GM18517 (cell line): Measurements from ENCODE around the gene AURKB.
A peak's percentile ranks its signal among the peaks of the same experiment; 100 is the strongest.
"Not testable (repeated sequence)": the region's sequence is repeated elsewhere in the genome, so short reads cannot be mapped to it uniquely, and the experiment has no call there.

Experiments
- ATAC-seq: cut with Tn5 transposase; IDR thresholded peaks from one replicate; pipeline ENCODE4 v1.9.1; 2021; ENCODE audit warnings: mild to moderate bottlenecking, moderate library complexity; ENCODE audit not compliant: unreplicated experiment

The AURKB gene

DNA sequence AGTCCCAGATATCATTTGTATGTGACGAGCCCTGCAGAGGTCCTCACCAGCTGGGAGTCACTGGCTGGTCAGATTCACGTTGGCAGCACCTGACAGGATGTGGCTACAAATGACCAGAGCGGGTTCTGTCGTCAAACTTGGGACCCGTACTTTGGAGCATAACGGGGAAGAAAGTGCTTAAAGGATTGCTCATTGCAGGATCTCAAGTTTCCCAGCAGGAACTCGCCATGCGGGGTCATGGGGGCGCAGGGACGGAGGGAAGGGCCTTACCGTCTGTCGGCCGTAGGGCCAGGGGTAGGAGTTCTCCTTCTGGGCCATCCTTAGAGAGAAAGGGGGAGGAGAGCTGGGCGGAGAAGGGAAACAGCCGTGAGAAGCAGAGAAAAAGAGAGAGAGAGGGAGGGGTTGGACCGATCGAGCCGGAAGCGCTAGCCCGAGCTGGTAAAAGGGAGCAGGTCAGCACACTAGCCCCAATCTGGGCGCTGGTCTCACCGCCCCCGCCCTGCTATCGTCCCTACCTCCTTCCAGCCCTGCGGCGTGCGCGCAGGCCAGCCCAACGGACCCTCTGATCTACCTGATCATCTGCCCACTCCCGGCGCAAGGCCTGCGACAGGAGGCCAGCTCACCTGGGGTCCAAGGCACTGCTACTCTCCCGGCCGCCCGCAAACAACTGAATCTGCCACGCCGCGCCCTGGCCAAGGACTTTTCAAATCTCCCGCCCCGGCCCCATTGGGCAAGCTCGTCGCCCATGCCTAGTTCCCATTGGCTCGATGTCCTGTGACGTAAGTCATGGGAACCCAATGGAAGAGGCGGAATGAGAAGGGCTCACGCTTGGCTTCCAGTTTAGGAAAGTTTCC, at the start of gene AURKB:
Gene AURKB, minus strand, starts transcription at position 669 of the 854 bp plus-strand sequence. Its CDS starts 351 bp downstream, at position 318.
- peak; percentile 72 for ATAC-seq

DNA sequence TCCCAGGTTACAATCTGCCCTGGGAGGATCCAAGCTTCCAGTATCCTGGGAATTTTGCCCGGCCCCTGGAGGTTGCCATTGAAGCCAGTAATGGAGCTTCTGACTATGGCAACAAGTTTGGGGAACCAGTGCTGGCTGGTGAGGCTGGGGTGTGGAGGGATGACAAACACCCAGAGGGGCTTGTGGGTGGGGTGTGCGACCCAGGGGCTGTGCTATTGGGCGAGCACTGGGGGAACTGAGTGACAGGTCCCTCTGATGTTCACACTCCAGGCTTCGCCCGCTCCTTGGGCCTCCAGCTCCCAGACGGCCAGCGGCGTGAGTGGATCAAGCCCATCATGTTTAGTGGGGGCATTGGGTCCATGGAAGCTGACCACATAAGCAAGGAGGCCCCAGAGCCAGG, 47.4 kb upstream of the AURKB start:
- no peak for ATAC-seq

- ATAC-seq: no peak
Measured at GRCh38 chr17:8256691-8257090, 46.3 kb upstream of the AURKB start.

DNA sequence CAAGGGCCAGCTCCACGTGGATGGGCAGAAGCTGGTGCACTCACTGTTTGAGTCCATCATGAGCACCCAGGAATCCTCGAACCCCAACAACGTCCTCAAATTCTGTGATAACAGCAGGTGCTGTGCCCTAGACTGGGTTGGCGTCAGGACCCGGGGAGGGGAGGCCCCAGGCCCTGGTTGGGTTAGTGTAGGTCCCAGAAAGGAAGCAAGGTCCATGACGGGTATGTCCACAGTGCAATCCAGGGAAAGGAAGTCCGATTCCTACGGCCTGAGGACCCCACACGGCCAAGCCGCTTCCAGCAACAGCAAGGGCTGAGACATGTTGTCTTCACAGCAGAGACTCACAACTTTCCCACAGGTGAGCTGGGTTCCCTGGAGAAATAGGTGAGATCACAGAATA, 45.9 kb upstream of the AURKB start:
- no peak for ATAC-seq

DNA sequence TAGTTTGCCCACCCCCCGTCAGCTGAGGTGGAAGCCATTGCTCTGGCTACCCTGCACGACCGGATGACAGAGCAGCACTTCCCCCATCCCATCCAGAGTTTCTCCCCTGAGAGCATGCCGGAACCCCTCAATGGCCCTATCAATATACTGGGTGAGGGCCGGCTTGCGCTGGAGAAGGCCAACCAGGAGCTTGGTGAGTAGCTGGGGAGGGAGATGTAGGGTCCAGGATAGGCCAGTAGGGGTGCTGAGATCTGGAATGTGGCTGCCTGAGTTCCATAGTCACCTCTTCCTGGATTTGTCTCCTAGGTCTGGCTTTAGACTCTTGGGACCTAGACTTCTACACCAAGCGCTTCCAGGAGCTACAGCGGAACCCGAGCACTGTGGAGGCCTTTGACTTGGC, 45.1 kb upstream of the AURKB start:
- ATAC-seq: no peak

DNA sequence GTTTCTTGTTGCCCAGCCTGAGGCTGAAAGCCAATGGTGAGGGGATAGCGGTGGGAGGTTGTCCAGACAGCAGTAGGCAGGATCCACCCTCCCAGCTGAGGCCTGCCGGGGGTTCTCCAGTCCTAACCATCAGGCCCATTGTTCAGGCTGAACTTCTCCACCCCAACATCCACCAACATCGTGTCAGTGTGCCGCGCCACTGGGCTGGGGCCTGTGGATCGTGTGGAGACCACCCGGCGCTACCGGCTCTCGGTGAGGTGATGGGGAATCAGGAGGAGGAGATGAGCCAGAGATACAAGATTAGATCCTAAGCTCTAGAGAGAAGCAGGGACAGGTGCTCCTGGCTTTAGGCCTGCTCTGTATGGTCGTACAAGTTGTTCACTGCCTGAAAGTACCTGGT, 44.5 kb upstream of the AURKB start:
- ATAC-seq: no peak

DNA sequence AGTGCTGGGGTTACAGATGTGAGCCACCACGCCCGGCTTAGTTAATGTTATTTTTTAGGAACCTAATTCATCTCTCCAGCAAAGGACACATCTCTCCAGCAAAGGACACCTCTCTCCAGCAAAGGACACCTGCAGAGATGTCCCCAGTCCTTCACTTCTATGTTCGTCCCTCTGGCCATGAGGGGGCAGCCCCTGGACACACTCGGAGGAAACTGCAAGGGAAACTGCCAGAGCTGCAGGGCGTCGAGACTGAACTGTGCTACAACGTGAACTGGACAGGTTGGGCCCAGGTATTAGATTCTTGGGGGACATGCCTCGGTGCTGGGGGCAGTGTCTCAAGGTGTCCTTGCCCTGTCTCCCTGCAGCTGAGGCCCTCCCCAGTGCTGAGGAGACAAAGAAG, 43.4 kb upstream of the AURKB start:
- ATAC-seq: no peak

DNA sequence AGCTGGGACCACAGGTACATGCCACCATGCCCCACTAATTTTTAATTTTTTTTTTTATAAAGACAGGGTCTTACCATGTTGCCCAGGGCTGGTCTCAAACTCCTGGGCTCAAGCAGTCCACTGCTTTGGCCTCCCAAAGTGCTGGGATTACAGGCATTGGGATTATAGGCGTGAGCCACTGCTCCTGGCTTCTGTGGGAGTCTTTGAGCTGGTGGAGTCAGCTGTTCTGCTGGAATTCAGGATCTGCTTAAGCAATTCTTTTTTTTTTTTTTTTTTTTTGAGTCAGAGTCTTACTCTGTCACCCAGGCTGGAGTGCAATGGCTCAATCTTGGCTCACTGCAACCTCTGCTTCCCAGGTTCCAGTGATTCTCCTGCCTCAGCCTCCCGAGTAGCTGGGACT, 41.0 kb upstream of the AURKB start:
- ATAC-seq: not testable (repeated sequence)

DNA sequence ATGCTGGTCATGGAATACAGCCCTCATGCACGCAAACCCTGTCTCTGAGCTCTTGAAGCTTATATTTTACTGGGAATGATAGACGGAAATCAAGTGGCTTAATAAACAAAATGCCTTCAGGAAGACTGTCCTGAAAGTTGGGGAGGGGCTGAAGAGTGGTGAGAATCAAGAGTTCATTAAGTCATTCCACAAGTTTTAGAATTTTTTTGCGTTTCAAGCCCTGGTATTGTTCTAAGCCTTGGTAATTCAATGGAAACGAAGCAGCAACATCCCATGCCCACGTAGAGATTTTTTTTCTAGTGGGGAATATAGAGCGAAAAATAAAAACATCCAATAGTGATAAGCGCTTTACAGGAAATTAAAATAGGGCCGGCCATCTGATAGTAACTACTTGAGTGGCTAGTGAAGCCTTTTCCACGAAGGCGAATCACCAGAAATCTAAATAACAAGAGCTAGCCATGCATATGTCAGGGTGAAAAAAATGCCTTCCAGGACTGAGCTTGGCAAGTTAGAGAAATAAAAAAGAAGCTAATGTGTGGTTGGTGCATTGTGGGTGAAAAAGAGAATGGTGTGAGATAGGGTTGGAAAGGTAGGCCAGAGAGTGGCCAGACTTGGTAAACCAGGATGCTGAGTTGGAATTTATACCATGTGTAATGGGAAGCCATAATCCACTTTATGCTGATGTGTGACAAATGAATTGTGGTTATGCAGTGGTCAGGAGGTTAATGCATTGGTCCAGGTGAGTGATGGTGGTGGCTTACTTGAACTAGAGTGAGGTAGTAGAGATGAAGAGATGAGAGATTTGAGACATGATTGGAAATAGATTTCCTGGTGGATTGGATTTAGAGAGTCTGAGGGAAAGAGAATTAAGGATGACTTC, 39.5 kb upstream of the AURKB start:
- no peak for ATAC-seq

GRCh38 chr17:8248751-8249607, 38.6 kb upstream of the AURKB start, which contains the start of gene PFAS:
Gene PFAS, plus strand, starts transcription at chr17:8249289. Its CDS starts 4,649 bp downstream, at chr17:8253938.
- ATAC-seq: peak; percentile 30

DNA sequence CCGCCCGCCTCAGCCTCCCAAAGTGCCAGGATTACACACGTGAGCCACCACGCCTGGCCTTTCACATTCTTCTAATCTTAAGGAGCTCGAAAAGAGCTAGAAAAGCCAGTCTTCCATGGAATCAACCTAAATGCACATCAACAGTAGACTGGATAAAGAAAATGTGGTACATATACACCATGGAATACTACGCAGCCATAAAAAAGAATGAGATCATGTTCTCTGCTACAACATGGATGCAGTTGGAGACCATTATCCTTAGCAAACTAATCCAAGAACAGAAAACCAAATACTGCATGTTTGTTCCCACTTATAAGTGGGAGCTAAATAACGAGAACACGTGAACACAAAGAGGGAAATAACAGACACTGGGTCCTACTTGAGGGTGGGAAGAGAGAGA, 34.4 kb upstream of the AURKB start:
- no peak for ATAC-seq

- no peak for ATAC-seq
Measured at GRCh38 chr17:8243827-8244226, 33.5 kb upstream of the AURKB start.

- no peak for ATAC-seq
Measured at GRCh38 chr17:8237886-8238285, 27.5 kb upstream of the AURKB start.

GRCh38 chr17:8237175-8237574, 26.8 kb upstream of the AURKB start:
- ATAC-seq: no peak

GRCh38 chr17:8235676-8236075, 25.3 kb upstream of the AURKB start:
- no peak for ATAC-seq

DNA sequence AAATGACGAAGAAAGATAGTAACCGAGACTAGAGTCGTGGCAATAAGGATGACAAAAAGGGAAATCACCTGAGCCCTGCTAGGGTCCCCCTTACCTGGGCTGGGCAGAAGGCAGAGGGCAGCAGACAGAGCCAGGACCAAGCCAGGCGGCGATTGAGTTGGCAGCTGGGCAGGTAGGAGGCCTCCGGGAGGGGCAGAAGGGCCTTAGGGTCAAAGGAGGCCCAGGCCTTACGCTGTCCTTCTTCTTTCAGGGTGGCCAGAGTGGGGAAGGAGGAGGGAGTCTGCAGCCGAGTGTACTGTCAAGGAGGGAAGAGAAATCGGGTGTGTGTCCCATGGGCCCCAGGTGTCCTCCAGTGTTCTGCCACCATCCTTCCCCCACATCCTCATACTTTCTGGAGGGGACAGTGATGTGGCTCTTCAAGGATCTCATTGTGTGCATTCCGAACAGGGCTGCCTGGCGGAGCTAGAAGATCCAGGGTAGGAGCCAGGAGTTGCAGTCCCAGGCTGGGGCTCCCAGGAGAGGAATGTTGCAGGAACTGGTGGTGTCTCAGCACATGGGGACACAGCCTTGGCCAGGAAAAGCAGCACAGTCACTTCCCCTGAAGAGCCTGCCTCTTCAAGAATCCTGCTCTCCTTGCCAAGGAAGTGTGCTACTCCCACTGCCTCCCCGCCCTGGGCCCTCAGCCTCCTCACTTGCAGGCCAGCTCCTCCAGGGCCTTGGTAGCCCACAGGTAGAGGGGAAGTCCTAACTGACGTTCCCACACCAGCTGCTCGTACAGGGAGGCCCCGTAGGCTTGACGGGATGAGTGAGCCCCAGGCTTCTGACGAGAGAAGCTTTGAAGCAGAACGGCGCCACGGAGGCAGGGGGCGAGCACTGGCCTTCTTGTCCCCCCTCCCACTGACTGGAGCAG, 24.2 kb upstream of the AURKB start:
- no peak for ATAC-seq

GRCh38 chr17:8231701-8232100, 21.3 kb upstream of the AURKB start:
- no peak for ATAC-seq

GRCh38 chr17:8227238-8227581, 16.8 kb upstream of the AURKB start:
- ATAC-seq: no peak

GRCh38 chr17:8226536-8227237, 16.3 kb upstream of the AURKB start:
- ATAC-seq: no peak
